ENCODE measurements around the gene CD163.

DNA sequence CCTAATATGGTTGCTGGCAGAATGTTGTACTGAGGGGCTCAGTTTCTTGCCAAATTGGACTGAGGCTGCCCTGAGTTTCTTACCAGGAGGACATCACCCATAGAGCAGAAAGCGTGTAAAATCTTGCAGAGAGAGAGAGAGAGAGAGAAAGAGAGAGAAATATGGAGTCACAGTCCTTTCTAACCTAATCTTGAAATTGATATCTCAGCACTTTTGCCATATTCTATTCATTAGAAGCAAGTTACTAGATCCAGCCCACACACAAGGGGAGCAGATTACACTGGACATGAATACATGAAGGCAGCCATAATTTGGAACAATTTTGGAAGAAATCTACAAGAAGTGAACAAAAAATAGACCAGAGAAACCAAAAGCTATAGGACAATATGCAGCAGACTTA is 55.5 kb downstream of the CD163 start:
- TF ChIP-seq, protein P1, sequence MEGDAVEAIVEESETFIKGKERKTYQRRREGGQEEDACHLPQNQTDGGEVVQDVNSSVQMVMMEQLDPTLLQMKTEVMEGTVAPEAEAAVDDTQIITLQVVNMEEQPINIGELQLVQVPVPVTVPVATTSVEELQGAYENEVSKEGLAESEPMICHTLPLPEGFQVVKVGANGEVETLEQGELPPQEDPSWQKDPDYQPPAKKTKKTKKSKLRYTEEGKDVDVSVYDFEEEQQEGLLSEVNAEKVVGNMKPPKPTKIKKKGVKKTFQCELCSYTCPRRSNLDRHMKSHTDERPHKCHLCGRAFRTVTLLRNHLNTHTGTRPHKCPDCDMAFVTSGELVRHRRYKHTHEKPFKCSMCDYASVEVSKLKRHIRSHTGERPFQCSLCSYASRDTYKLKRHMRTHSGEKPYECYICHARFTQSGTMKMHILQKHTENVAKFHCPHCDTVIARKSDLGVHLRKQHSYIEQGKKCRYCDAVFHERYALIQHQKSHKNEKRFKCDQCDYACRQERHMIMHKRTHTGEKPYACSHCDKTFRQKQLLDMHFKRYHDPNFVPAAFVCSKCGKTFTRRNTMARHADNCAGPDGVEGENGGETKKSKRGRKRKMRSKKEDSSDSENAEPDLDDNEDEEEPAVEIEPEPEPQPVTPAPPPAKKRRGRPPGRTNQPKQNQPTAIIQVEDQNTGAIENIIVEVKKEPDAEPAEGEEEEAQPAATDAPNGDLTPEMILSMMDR (IDR thresholded peaks at IDR 0.05): no peak
- no peak for TF ChIP-seq POLR2A (IDR thresholded peaks at IDR 0.05)
